Measurements from ENCODE around the gene SMARCB1.

Gene SMARCB1

DNA sequence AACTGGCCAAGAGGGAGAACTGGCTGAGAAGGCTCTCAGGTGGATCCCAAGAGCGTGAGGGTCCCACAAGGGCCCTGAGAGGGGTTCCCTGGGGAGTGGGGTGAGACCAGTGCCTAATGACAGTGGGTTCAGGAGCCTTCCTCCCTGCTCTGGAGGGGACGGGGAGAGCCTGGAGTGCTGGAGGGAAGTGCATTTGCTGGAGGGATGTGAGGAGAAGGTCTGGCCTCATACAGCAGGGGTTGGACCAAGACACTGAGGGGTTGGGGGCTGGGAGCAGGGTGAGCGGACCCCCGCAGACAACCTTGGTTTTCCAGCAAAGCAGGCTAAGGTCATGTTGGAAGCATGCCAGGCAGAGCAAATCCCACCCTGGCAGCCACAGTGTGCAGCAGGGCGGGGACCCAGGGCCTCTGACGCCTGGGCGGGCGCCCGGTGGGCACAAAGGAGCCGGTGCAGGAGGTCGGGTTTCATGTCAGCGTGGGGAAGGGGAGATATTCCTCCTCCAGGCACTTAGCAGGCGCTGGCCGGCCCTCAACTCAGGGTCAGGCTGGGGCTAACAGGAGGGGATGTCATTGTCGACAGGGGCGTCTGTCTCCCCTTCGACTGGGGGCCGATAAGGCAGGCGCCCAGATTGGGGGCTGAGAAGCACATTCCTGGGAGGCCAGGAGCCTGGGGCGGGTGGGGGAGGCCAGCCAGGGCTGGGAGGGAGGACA, 55.1 kb downstream of the SMARCB1 start:
- no peak for DNase-seq (ENCODE audit: low spot score)
- in situ Hi-C loops (cut with MboI; ENCODE audit: low pct_unique_long_range_greater_than_20kb, low sequenced_read_pairs, unreplicated experiment) = no loop called here

DNA sequence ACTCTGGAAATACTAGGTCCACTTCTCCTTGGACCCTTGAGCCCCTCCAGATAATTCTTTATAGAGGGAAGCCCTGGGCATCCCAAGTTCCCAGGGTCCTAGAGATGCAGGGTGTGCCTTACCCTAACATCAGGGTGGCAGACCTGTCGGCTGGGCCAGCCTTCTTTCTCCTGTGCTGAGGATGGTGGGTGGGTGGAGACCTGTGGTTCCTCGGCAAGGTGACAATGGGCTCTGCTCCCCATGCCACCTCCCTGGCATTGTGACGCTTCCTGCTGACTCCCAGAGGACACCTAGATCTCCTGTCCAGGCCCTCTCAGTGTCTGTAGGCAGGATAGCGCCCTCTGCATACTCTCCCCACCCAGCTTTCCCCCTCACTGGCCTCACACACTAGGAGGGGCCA, 55.8 kb downstream of the SMARCB1 start:
- no peak for DNase-seq (ENCODE audit: low spot score)
- no peak for TF ChIP-seq CTCF (IDR thresholded peaks at IDR 0.05; ENCODE audit: extremely low read depth, insufficient read depth, missing control alignments)
- in situ Hi-C loops (cut with MboI; ENCODE audit: low pct_unique_long_range_greater_than_20kb, low sequenced_read_pairs, unreplicated experiment) = no loop called here

More for the DNA sequence above, 55.1 kb downstream of the SMARCB1 start:
- TF ChIP-seq CTCF (IDR thresholded peaks at IDR 0.05; ENCODE audit: extremely low read depth, insufficient read depth, missing control alignments) = no peak

DNA sequence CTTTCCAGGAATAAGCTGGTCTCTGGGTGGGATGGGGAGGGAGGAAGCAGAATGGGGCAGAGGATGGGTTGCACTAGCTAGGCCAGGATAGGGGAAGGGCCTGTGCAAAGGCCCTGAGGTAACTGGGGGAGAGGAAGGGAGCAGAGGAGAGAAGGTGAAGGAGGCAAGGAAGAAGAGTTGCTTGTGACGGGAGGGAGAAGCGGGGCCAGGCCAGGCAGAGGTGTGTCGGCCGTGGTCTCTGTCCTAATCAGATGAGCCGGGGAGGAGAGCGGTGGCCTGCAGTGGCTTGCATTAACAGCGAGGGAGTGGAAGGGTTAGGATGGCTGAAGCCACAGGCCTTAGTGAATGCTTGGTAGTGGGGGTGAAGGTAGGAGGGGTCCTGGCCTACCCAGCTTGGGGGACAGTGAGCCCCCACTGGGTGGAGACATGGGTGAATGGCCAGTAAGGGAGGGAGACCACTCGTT, 58.0 kb downstream of the SMARCB1 start:
- TF ChIP-seq CTCF (IDR thresholded peaks at IDR 0.05; ENCODE audit: extremely low read depth, insufficient read depth, missing control alignments) = no peak
- in situ Hi-C loops (cut with MboI; ENCODE audit: low pct_unique_long_range_greater_than_20kb, low sequenced_read_pairs, unreplicated experiment) = no loop called here
- DNase-seq (ENCODE audit: low spot score) = no peak

- no peak for TF ChIP-seq CTCF (IDR thresholded peaks at IDR 0.05; ENCODE audit: extremely low read depth, insufficient read depth, missing control alignments)
- no peak for DNase-seq (ENCODE audit: low spot score)
- in situ Hi-C loops (cut with MboI; ENCODE audit: low pct_unique_long_range_greater_than_20kb, low sequenced_read_pairs, unreplicated experiment) = no loop called here
These were observed 58.7 kb downstream of the SMARCB1 start for GRCh38 chr22:23845265-23846080.

DNA sequence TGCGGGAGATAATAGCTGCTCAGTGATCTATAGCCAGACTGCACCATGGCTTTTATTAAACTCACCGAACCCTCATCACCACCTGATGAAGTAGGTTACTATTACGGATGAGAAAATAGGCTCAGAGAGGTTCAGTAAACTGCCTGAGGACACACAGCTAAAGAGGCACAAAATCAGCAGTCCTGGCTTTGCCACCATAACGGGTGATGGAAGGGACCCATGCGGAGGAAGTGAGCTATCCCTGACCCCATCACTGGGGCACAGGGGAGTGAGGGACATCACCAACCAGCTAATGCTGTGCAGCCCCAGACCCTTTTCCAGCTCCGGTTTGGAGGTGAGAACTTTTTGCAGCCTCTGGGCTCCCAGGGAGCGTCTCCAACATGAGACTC, 59.3 kb downstream of the SMARCB1 start:
- DNase-seq (ENCODE audit: low spot score) = no peak
- no peak for TF ChIP-seq CTCF (IDR thresholded peaks at IDR 0.05; ENCODE audit: extremely low read depth, insufficient read depth, missing control alignments)
- in situ Hi-C loops (cut with MboI; ENCODE audit: low pct_unique_long_range_greater_than_20kb, low sequenced_read_pairs, unreplicated experiment) = no loop called here

GRCh38 chr22:23847310-23847920, 60.6 kb downstream of the SMARCB1 start:
- DNase-seq (ENCODE audit: low spot score) = no peak
- TF ChIP-seq CTCF (IDR thresholded peaks at IDR 0.05; ENCODE audit: extremely low read depth, insufficient read depth, missing control alignments) = no peak
- in situ Hi-C loops (cut with MboI; ENCODE audit: low pct_unique_long_range_greater_than_20kb, low sequenced_read_pairs, unreplicated experiment) = no loop called here

Data from GM13977 (cell line).